Measurements from ENCODE around the gene FLYWCH2.
"Not testable (repeated sequence)": the region's sequence is repeated elsewhere in the genome, so short reads cannot be mapped to it uniquely, and the experiment has no call there.

Gene FLYWCH2

GRCh38 chr16:2881783-2882649 is 999 bp upstream of the FLYWCH2 start:
- DNase-seq (ENCODE audit: low read depth in 2 of 2): no peak

- no peak for DNase-seq (ENCODE audit: low read depth in 2 of 2)
Measured at GRCh38 chr16:2883458-2883908, 468 bp downstream of the FLYWCH2 start.

- no peak for DNase-seq (ENCODE audit: low read depth in 2 of 2)
Measured at GRCh38 chr16:2884041-2884451, 1.0 kb downstream of the FLYWCH2 start.

GRCh38 chr16:2894231-2894630 is 11.2 kb downstream of the FLYWCH2 start:
- no peak for DNase-seq (ENCODE audit: low read depth in 2 of 2)

- no peak for DNase-seq (ENCODE audit: low read depth in 2 of 2)
Measured at GRCh38 chr16:2895813-2896212, 12.8 kb downstream of the FLYWCH2 start.

GRCh38 chr16:2896480-2897010 is 13.5 kb downstream of the FLYWCH2 start:
- no peak for DNase-seq (ENCODE audit: low read depth in 2 of 2)

GRCh38 chr16:2897110-2897509 is 14.1 kb downstream of the FLYWCH2 start:
- no peak for DNase-seq (ENCODE audit: low read depth in 2 of 2)

GRCh38 chr16:2898831-2899563 is 16.0 kb downstream of the FLYWCH2 start:
- no peak for DNase-seq (ENCODE audit: low read depth in 2 of 2)

- DNase-seq (ENCODE audit: low read depth in 2 of 2): no peak
Measured at GRCh38 chr16:2899564-2900072, 16.6 kb downstream of the FLYWCH2 start.

GRCh38 chr16:2900526-2901075 is 17.6 kb downstream of the FLYWCH2 start:
- DNase-seq (ENCODE audit: low read depth in 2 of 2): no peak

GRCh38 chr16:2902337-2903130 is 19.5 kb downstream of the FLYWCH2 start:
- DNase-seq (ENCODE audit: low read depth in 2 of 2): no peak

GRCh38 chr16:2904100-2904921 is 21.3 kb downstream of the FLYWCH2 start:
- DNase-seq (ENCODE audit: low read depth in 2 of 2): peak in 1 of 2 experiments; percentile 42

GRCh38 chr16:2904922-2905240 is 21.9 kb downstream of the FLYWCH2 start:
- DNase-seq (ENCODE audit: low read depth in 2 of 2): no peak

GRCh38 chr16:2905241-2905987 is 22.4 kb downstream of the FLYWCH2 start:
- DNase-seq (ENCODE audit: low read depth in 2 of 2): peak; percentile 99

GRCh38 chr16:2905988-2906387 is 23.0 kb downstream of the FLYWCH2 start:
- DNase-seq (ENCODE audit: low read depth in 2 of 2): no peak

GRCh38 chr16:2907084-2907753 is 24.2 kb downstream of the FLYWCH2 start:
- not testable (repeated sequence) for DNase-seq (ENCODE audit: low read depth in 2 of 2)

- DNase-seq (ENCODE audit: low read depth in 2 of 2): peak in 1 of 2 experiments; percentile 21
Measured at GRCh38 chr16:2910441-2910969, 27.5 kb downstream of the FLYWCH2 start.

- DNase-seq (ENCODE audit: low read depth in 2 of 2): peak; percentile 93
Measured at GRCh38 chr16:2911638-2912329, 28.8 kb downstream of the FLYWCH2 start, which contains the start of gene FLYWCH1. Gene FLYWCH1, plus strand, starts transcription at chr16:2911931. Its CDS starts 17,755 bp downstream, at chr16:2929686.
